GM12892 (cell line): Measurements from ENCODE around the gene NIT2.

Experiments
- POLR2A ChIP-seq: IDR thresholded peaks from 2 replicates; pipeline ENCODE4 v1.6.1; 2011; ENCODE audit warnings: low read depth, low read length, control low read depth
- POLR2AphosphoS5 ChIP-seq: IDR thresholded peaks from 2 replicates; pipeline ENCODE4 v1.6.1; 2011; ENCODE audit warnings: low read depth, low read length, control low read depth

DNA sequence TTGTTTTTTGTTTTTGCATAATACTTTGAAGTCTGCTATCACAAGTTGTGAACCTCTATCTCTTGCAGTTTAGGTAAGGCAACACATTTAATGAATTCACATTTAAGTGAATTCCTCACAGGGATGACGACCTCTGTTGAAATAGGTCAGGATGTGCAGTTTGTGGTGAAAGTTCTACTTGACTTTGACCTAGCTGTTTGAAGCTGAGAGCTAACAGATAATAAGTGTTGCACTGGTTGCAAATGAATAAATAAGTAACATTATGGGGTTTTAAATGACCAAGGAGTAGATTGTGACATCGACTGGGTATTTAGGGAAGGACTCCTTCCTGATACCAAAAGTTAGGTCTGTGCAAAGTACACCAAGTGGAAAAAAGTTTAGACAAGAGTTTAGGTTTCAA lies 23.9 kb downstream of the NIT2 start:
- TF ChIP-seq POLR2AphosphoS5: no peak
- no peak for TF ChIP-seq POLR2A
